ENCODE results near the gene AFTPH. TPM values are rescaled to one million over a fixed set of nuclear protein-coding genes. Genes with fewer than 3 reads are reported as not detected.
A peak's percentile ranks its signal among the peaks of the same experiment; 100 is the strongest.

The AFTPH gene
- total RNA-seq, 4 donors from 2014 or later, result 23.0 to 35.5 (median 27.7) TPM

GRCh38 chr2:64487256-64488049, 36.7 kb upstream of the AFTPH start:
- ATAC-seq (ENCODE audit: low FRiP score) (no peak), DNase-seq (ENCODE audit: low spot score) (no peak)
- TF ChIP-seq CTCF (IDR thresholded peaks at IDR 0.05), result no peak

- TF ChIP-seq CTCF (IDR thresholded peaks at IDR 0.05), result peak in 2 of 3 donors; percentile 2 to 71
- DNase-seq (ENCODE audit: low spot score), result peak; percentile 61
- peak; percentile 20 for ATAC-seq (ENCODE audit: low FRiP score)
Measured at GRCh38 chr2:64488050-64488974, 35.8 kb upstream of the AFTPH start.

GRCh38 chr2:64489081-64489751, 34.9 kb upstream of the AFTPH start:
- peak; percentile 20 for ATAC-seq (ENCODE audit: low FRiP score)
- no peak for DNase-seq (ENCODE audit: low spot score)
- no peak for TF ChIP-seq CTCF (IDR thresholded peaks at IDR 0.05)

GRCh38 chr2:64491426-64491825, 32.7 kb upstream of the AFTPH start:
- DNase-seq (ENCODE audit: low spot score) (no peak), ATAC-seq (ENCODE audit: low FRiP score) (no peak)
- TF ChIP-seq CTCF (IDR thresholded peaks at IDR 0.05), result no peak

GRCh38 chr2:64492272-64492671, 31.9 kb upstream of the AFTPH start:
- DNase-seq (ENCODE audit: low spot score) (no peak), ATAC-seq (ENCODE audit: low FRiP score) (no peak)
- TF ChIP-seq CTCF (IDR thresholded peaks at IDR 0.05), result no peak

- ATAC-seq (ENCODE audit: low FRiP score) (no peak), DNase-seq (ENCODE audit: low spot score) (no peak)
- TF ChIP-seq CTCF (IDR thresholded peaks at IDR 0.05), result no peak
Measured at GRCh38 chr2:64492821-64493220, 31.3 kb upstream of the AFTPH start.

All from omental fat pad (tissue), 4 donors.